Caco-2 (cell line): ENCODE measurements around the gene UGT1A9. TPM values are rescaled to one million over a fixed set of nuclear protein-coding genes. Genes with fewer than 3 reads are reported as not detected.
A peak's percentile ranks its signal among the peaks of the same experiment; 100 is the strongest.
"Not testable (repeated sequence)": the region's sequence is repeated elsewhere in the genome, so short reads cannot be mapped to it uniquely, and the experiment has no call there.

Experiments used
- BruUV-seq: library from RNA; stranded (reverse); fragments of 400-500 nt; replicated peaks from 2 replicates; lab custom pipeline; 2021; lab: Mats Ljungman, UMichigan
- CTCF ChIA-PET: fragments of 300-600 bp; sonication (Branson Sonifier 250); formaldehyde crosslinking; loops from one replicate; lab custom pipeline; 2022; ENCODE audit warnings: antibody characterized with exemption; lab: Charles Lee
- POLR2A ChIA-PET: fragments of 300-600 bp; sonication (Branson Sonifier 250); formaldehyde crosslinking; loops from one replicate; lab custom pipeline; 2022; ENCODE audit warnings: antibody characterized with exemption; lab: Charles Lee
- DNase-seq, 2 experiments: peaks; one replicate each; pipeline versions ENCODE4 v3.0.0 to v3.0.0-alpha.2; 2020 to 2022
- H3K27me3 ChIP-seq: replicated peaks from 2 replicates; pipeline ENCODE4 v1.6.0; 2011; ENCODE audit warnings: low read length; ENCODE audit not compliant: control insufficient read depth, insufficient read depth
- H3K36me3 ChIP-seq: 2 replicates; pipeline ENCODE4 v1.5.1; 2011; ENCODE audit warnings: low read length; ENCODE audit not compliant: control insufficient read depth, insufficient read depth
- H3K4me1 ChIP-seq: fragments of 250-450 bp; sonication (Bioruptor Pico); 2 replicates; pipeline ENCODE4 v1.5.1; 2020; ENCODE audit warnings: mild to moderate bottlenecking
- H3K4me3 ChIP-seq: 2 replicates; pipeline ENCODE4 v1.5.1; 2011; ENCODE audit warnings: low read depth, mild to moderate bottlenecking, control low read depth, low read length
- H3K9me3 ChIP-seq: fragments of 250-450 bp; sonication (Bioruptor Pico); 2 replicates; pipeline ENCODE4 v1.5.1; 2020; ENCODE audit warnings: mild to moderate bottlenecking, moderate library complexity
- H3K27ac Mint-ChIP-seq: one replicate; pipeline ENCODE4 v1.8.0; 2022; ENCODE audit warnings: mixed read lengths; ENCODE audit not compliant: unreplicated experiment
- H3K27me3 Mint-ChIP-seq: one replicate; pipeline ENCODE4 v1.8.0; 2022; ENCODE audit warnings: mixed read lengths; ENCODE audit not compliant: insufficient read depth, unreplicated experiment
- H3K36me3 Mint-ChIP-seq: one replicate; pipeline ENCODE4 v1.8.0; 2022; ENCODE audit warnings: mild to moderate bottlenecking, mixed read lengths; ENCODE audit not compliant: insufficient read depth, unreplicated experiment
- H3K4me1 Mint-ChIP-seq: one replicate; pipeline ENCODE4 v1.8.0; 2022; ENCODE audit warnings: low read depth, mixed read lengths; ENCODE audit not compliant: unreplicated experiment
- H3K4me3 Mint-ChIP-seq: one replicate; pipeline ENCODE4 v1.8.0; 2022; ENCODE audit warnings: mild to moderate bottlenecking, moderate library complexity, mixed read lengths; ENCODE audit not compliant: unreplicated experiment
- H3K9me3 Mint-ChIP-seq: one replicate; pipeline ENCODE4 v1.8.0; 2022; ENCODE audit warnings: mixed read lengths; ENCODE audit not compliant: unreplicated experiment
- intact Hi-C: fragments of 100-400 bp; cut with micrococcal nuclease; formaldehyde crosslinking; loops from one replicate; pipeline ENCODE4 v1.10.0; 2022; ENCODE audit not compliant: unreplicated experiment
- total RNA-seq: library from RNA; stranded (reverse); gene quantifications from 2 replicates; pipeline ENCODE4 v1.2.3, GENCODE V29; 2022
- TF ChIP-seq, protein P1 (sequence below), 2 experiments: fragments of 200-600 bp in 1 of 2; IDR thresholded peaks; 1 replicate in 1 of 2; 2 replicates in 1 of 2; pipeline versions ENCODE4 v1.5.1 to v1.8.0; 2011 to 2022; ENCODE audit warnings: antibody characterized with exemption in 1 of 2, control low read depth in 1 of 2, inconsistent platforms in 1 of 2, low read depth in 1 of 2, low read length in 1 of 2, mild to moderate bottlenecking in 1 of 2, moderate library complexity in 1 of 2; ENCODE audit not compliant: insufficient read depth in 1 of 2, severe bottlenecking in 1 of 2, unreplicated experiment in 1 of 2

UGT1A9 gene
- total RNA-seq, 1 experiment from 2014 or later: 0.20 TPM

DNA sequence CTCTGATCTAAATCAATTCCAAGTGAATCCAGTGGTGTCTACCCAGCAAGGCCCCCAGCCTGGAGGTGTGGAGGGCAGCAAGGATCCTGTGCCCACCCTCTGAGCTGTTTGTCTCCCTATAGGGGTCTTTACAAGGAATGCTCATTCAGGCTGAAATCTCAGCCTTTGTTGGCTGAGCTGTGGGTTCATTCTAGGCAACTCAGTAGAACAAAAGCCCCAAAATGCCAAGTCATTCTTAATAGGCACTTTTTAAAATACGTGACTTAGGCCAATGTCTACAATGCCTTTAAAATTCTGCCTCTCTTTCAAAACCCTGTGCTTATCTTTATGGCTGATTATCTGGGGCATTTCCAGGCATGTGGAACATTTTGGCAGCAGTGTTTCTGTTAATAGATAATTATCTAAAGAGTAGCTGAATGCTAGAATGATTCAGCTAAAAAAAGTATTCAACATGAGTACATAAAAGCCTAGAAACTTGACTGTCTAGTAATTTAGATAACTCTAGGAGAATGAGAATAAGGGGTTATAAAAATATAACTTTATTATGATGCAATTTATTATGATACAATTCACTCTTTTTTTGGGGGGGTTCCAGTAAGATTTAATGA lies 28.4 kb downstream of the UGT1A9 start:
- BruUV-seq: no TSS peak
- DNase-seq: peak; percentile 53 to 66

DNA sequence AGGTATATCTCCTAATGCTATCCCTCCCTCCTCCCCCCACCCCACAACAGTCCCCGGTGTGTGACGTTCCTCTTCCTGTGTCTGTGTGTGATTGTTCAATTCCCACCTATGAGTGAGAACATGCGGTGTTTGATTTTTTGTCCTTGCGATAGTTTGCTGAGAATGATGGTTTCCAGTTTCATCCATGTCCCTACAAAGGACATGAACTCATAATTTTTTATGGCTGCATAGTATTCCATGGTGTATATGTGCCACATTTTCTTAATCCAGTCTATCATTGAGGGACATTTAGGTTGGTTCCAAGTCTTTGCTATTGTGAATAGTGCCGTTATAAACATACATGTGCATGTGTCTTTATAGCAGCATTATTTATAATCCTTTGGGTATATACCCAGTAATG lies 29.1 kb downstream of the UGT1A9 start:
- intact Hi-C loops, H3K27me3 ChIP-seq, BruUV-seq, POLR2A ChIA-PET, H3K27me3 Mint-ChIP-seq, H3K4me3 Mint-ChIP-seq, H3K9me3 ChIP-seq, DNase-seq, CTCF ChIA-PET, H3K9me3 Mint-ChIP-seq, H3K36me3 ChIP-seq, H3K4me3 ChIP-seq: not testable (repeated sequence)
- peaks cover 46% of the 10 kb centered on the region for H3K4me1 ChIP-seq
- peaks cover 14% of the 10 kb centered on the region for H3K36me3 Mint-ChIP-seq
- H3K4me1 Mint-ChIP-seq: peaks cover 33% of the 10 kb centered on the region
- peak overlapping the region; percentile 66 for H3K27ac Mint-ChIP-seq

More for the DNA sequence above, 28.4 kb downstream of the UGT1A9 start:
- H3K36me3 Mint-ChIP-seq: peaks cover 14% of the 10 kb centered on the region
- no peak overlapping the region for H3K4me3 Mint-ChIP-seq
- intact Hi-C loops: no loop called here
- Histone ChIP-seq H3K36me3 (no peaks in the 10 kb centered on the region), H3K4me1 (peaks cover 46% of the 10 kb centered on the region), H3K27me3 (no peaks in the 10 kb centered on the region), H3K9me3 (no peaks in the 10 kb centered on the region), H3K4me3 (no peak overlapping the region)
- POLR2A ChIA-PET: no interaction called here
- no peaks in the 10 kb centered on the region for H3K27me3 Mint-ChIP-seq
- peaks cover 10% of the 10 kb centered on the region for H3K9me3 Mint-ChIP-seq
- TF ChIP-seq, protein P1, sequence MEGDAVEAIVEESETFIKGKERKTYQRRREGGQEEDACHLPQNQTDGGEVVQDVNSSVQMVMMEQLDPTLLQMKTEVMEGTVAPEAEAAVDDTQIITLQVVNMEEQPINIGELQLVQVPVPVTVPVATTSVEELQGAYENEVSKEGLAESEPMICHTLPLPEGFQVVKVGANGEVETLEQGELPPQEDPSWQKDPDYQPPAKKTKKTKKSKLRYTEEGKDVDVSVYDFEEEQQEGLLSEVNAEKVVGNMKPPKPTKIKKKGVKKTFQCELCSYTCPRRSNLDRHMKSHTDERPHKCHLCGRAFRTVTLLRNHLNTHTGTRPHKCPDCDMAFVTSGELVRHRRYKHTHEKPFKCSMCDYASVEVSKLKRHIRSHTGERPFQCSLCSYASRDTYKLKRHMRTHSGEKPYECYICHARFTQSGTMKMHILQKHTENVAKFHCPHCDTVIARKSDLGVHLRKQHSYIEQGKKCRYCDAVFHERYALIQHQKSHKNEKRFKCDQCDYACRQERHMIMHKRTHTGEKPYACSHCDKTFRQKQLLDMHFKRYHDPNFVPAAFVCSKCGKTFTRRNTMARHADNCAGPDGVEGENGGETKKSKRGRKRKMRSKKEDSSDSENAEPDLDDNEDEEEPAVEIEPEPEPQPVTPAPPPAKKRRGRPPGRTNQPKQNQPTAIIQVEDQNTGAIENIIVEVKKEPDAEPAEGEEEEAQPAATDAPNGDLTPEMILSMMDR (IDR thresholded peaks at IDR 0.05; ENCODE audit: insufficient read depth in 1 of 2, low read depth in 1 of 2, low read length in 1 of 2, severe bottlenecking in 1 of 2, unreplicated experiment in 1 of 2): no peak
- CTCF ChIA-PET: no interaction called here
- peaks cover 27% of the 10 kb centered on the region for H3K4me1 Mint-ChIP-seq
- peak overlapping the region; percentile 93 for H3K27ac Mint-ChIP-seq

DNA sequence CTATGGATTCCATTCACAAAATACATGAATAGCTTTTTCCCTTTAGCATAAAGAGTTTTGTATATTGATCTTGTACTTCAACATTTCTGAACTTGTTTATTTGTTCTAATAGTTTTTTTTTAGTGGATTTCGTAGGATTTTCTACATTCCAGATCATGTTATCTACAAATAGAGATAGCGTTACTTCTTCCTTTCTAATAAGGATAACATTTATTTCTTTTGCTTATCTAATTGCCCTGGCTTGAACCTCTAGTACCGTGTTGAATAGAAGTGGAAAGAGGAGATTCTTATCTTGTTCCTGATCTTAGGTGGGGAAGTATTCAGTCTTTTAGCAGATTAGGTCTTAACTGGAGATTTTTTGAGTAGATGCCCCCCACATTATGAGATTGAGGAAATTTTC lies 30.5 kb downstream of the UGT1A9 start:
- H3K27me3 ChIP-seq: no peaks in the 10 kb centered on the region
- TF ChIP-seq, protein P1 (IDR thresholded peaks at IDR 0.05; ENCODE audit: insufficient read depth in 1 of 2, low read depth in 1 of 2, low read length in 1 of 2, severe bottlenecking in 1 of 2, unreplicated experiment in 1 of 2): no peak
- H3K4me1 ChIP-seq: peaks cover 51% of the 10 kb centered on the region
- no peak overlapping the region for H3K4me3 Mint-ChIP-seq
- peaks cover 14% of the 10 kb centered on the region for H3K36me3 Mint-ChIP-seq
- H3K36me3 ChIP-seq: no peaks in the 10 kb centered on the region
- intact Hi-C loops: no loop called here
- H3K4me3 ChIP-seq: no peak overlapping the region
- ChIA-PET CTCF (no interaction called here), POLR2A (no interaction called here)
- H3K27ac Mint-ChIP-seq: peak overlapping the region; percentile 70
- H3K9me3 Mint-ChIP-seq: peaks cover 10% of the 10 kb centered on the region
- no TSS peak for BruUV-seq
- H3K9me3 ChIP-seq: no peaks in the 10 kb centered on the region
- DNase-seq: no peak
- H3K4me1 Mint-ChIP-seq: peaks cover 33% of the 10 kb centered on the region
- no peaks in the 10 kb centered on the region for H3K27me3 Mint-ChIP-seq
